Activated naive CD4-positive, alpha-beta T cell treated with anti-CD3 and anti-CD28 coated beads, Interleukin-2, amount 50 U/mL, for 72 hours (primary cell): ENCODE data around the gene HDGF. TPM values are rescaled to one million over a fixed set of nuclear protein-coding genes. Genes with fewer than 3 reads are reported as not detected.
A peak's percentile ranks its signal among the peaks of the same experiment; 100 is the strongest.

Experiments used
- ATAC-seq, 2 donors: fragments of 150-1000 bp; cut with Tn5 transposase; 2 replicates each; pipeline ENCODE4 v1.10.0; 2021; ENCODE audit warnings: mild to moderate bottlenecking in 2 of 2, moderate library complexity in 2 of 2
- DNase-seq, 2 donors: peaks; one replicate each; pipeline ENCODE4 v3.0.0; 2021 to 2022; ENCODE audit warnings: low spot score in 2 of 2
- H3K27ac Mint-ChIP-seq, 2 donors: one replicate each; pipeline ENCODE4 v1.8.0; 2022; ENCODE audit warnings: mild to moderate bottlenecking in 2 of 2, mixed read lengths in 2 of 2
- H3K36me3 Mint-ChIP-seq, 2 donors: one replicate each; pipeline ENCODE4 v1.8.0; 2022; ENCODE audit warnings: mixed read lengths in 2 of 2
- H3K9me3 Mint-ChIP-seq, 2 donors: one replicate each; pipeline ENCODE4 v1.8.0; 2022; ENCODE audit warnings: mixed read lengths in 2 of 2
- total RNA-seq, 2 donors: library from RNA; stranded (reverse); gene quantifications; one replicate each; pipeline ENCODE4 v1.2.3, GENCODE V29; 2022

Gene HDGF
- total RNA-seq, 2 donors from 2014 or later: 281 to 325 TPM

GRCh38 chr1:156717351-156717750 lies 34.1 kb downstream of the HDGF start:
- H3K36me3 Mint-ChIP-seq: no peaks in the 10 kb centered on the region
- DNase-seq: no peak
- no peak overlapping the region for H3K27ac Mint-ChIP-seq
- no peak for ATAC-seq
- no peaks in the 10 kb centered on the region for H3K9me3 Mint-ChIP-seq

DNA sequence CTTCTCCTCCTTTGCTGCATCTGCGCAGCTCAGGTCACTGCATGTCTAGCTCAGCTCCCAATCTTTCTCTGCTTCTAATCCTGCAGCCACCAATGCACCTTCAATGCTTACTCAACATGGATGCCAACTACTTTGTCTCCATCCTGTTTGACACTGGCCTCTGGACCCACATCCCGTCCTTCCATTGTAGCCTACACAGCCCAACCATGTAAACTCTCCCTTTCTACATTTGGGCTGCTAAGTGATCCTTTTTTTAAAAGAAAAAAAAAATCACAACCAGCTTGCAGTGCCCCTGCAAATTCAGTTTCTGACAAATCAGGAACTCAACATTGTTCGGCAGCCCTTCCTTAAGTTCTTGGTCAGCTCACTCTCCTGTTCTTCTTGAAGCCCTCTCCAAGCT lies 36.6 kb downstream of the HDGF start:
- Mint-ChIP-seq H3K36me3 (no peaks in the 10 kb centered on the region), H3K9me3 (no peaks in the 10 kb centered on the region), H3K27ac (peak overlapping the region in 1 of 2 donors; percentile 0)
- DNase-seq (no peak), ATAC-seq (no peak)

DNA sequence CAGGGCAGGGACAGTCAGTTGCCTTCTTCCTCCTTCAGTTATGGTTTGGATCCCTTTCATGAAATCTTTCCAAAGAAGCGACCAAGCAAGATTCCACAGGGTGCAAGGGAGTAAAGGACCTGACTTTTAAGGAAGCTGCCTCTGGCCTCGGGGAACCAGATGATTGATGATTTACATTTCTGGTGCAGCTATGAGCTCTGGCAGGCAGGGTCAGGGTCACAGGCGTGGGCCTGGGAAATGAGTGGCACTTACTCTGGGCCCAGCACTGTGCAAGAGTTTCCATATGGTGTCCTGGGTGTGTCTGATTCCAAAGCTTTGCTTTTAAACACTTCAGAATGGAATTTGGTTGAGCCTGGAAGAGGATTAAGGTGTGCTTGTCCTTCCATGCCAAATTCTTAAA lies 38.8 kb downstream of the HDGF start:
- DNase-seq (no peak), ATAC-seq (no peak)
- no peaks in the 10 kb centered on the region for H3K36me3 Mint-ChIP-seq
- no peaks in the 10 kb centered on the region for H3K9me3 Mint-ChIP-seq
- no peak overlapping the region for H3K27ac Mint-ChIP-seq

- Mint-ChIP-seq H3K36me3 (no peaks in the 10 kb centered on the region), H3K9me3 (no peaks in the 10 kb centered on the region), H3K27ac (no peak overlapping the region)
- no peak for ATAC-seq
- DNase-seq: no peak
Observed at GRCh38 chr1:156711011-156711817, 40.3 kb downstream of the HDGF start.

GRCh38 chr1:156709757-156710489 lies 41.6 kb downstream of the HDGF start:
- no peaks in the 10 kb centered on the region for H3K36me3 Mint-ChIP-seq
- DNase-seq (no peak), ATAC-seq (no peak)
- no peaks in the 10 kb centered on the region for H3K9me3 Mint-ChIP-seq
- no peak overlapping the region for H3K27ac Mint-ChIP-seq

DNA sequence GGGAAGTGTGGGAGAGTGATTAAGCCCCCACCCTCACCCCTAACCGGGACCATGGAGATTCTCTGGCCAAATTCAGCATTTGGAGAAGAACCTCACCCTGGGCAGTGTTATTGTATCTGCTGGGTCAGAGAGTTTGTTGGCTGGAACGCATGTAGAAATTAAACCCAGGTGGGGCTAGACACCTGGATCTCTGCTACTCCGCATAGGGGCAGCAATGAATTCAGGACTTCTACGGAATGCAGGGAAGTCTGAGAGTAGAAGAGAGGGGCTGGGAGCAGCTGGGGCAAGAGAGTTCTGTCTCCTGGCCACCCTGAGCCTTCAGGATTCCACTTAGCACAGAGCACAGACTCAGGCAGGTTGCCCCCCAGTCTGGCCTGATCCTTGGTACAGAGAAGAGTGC lies 42.4 kb downstream of the HDGF start:
- Mint-ChIP-seq H3K36me3 (no peaks in the 10 kb centered on the region), H3K9me3 (no peaks in the 10 kb centered on the region), H3K27ac (no peak overlapping the region)
- ATAC-seq (no peak), DNase-seq (no peak)

- ATAC-seq: no peak
- H3K27ac Mint-ChIP-seq: peak overlapping the region in 1 of 2 donors; percentile 23
- no peaks in the 10 kb centered on the region for H3K9me3 Mint-ChIP-seq
- H3K36me3 Mint-ChIP-seq: no peaks in the 10 kb centered on the region
- no peak for DNase-seq
Observed at GRCh38 chr1:156708218-156708661, 43.2 kb downstream of the HDGF start.

- Mint-ChIP-seq H3K36me3 (no peaks in the 10 kb centered on the region), H3K9me3 (no peaks in the 10 kb centered on the region), H3K27ac (no peak overlapping the region)
- DNase-seq (no peak), ATAC-seq (peak in 1 of 2 donors; percentile 52)
Observed at GRCh38 chr1:156707417-156708217, 43.9 kb downstream of the HDGF start.

- no peak for ATAC-seq
- Mint-ChIP-seq H3K36me3 (no peaks in the 10 kb centered on the region), H3K9me3 (no peaks in the 10 kb centered on the region), H3K27ac (no peak overlapping the region)
- DNase-seq: no peak
Observed at GRCh38 chr1:156706657-156707416, 44.6 kb downstream of the HDGF start.

GRCh38 chr1:156705918-156706656 lies 45.4 kb downstream of the HDGF start:
- Mint-ChIP-seq H3K27ac (peak overlapping the region; percentile 36 to 76), H3K36me3 (no peaks in the 10 kb centered on the region), H3K9me3 (no peaks in the 10 kb centered on the region)
- ATAC-seq: peak; percentile 64 to 82
- DNase-seq: peak; percentile 61 to 83

DNA sequence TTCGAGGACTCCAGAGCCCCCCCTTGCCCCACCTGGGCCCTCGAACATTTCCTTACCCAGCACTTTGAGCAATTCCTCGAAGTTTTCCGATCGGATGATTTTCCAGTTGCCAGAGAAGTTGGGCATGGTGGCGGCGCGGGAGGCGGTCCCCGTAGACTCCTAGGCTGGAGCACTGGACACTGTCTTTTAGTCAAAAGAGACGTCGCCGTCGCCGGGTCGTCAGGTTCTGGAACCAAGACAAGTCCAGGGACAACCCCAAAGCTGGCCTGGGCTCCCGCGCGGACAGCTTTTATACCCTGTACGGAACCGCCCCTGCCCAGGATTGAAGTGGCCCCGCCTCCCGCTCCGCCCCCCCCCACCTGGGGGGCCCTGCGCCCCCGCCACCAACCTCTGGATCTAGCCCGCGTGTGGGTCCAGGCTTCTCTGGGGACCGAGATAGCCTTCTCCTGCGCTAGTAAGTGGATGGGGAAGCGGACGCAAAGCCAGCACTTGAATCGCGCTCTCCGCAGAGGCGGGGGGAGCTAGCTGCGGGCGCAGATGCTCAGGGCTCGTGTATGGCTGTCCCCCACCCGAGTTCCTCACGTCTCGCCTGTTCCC lies 46.1 kb downstream of the HDGF start, which contains the start of gene CRABP2:
TSS of gene CRABP2 (minus strand) at position 263 of the 597 bp plus-strand sequence. CDS start at position 126, 137 bp downstream.
- no peaks in the 10 kb centered on the region for H3K9me3 Mint-ChIP-seq
- H3K27ac Mint-ChIP-seq: peak within 1 kb of the TSS; percentile 36 to 76
- DNase-seq: no peak

GRCh38 chr1:156704930-156705320 lies 46.5 kb downstream of the HDGF start:
- no peaks in the 10 kb centered on the region for H3K36me3 Mint-ChIP-seq
- ATAC-seq (peak; percentile 42 to 75), DNase-seq (peak in 1 of 2 donors; percentile 60)
- H3K27ac Mint-ChIP-seq: no peak overlapping the region
- H3K9me3 Mint-ChIP-seq: no peaks in the 10 kb centered on the region

More for the DNA sequence above, 46.1 kb downstream of the HDGF start, which contains the start of gene CRABP2:
- H3K36me3 Mint-ChIP-seq: no peaks in the 10 kb centered on the region
- ATAC-seq: peak; percentile 27 to 47

- DNase-seq (no peak), ATAC-seq (no peak)
- Mint-ChIP-seq H3K36me3 (no peaks in the 10 kb centered on the region), H3K9me3 (no peaks in the 10 kb centered on the region), H3K27ac (no peak overlapping the region)
Observed at GRCh38 chr1:156704166-156704711, 47.2 kb downstream of the HDGF start.

- H3K36me3 Mint-ChIP-seq: no peaks in the 10 kb centered on the region
- no peaks in the 10 kb centered on the region for H3K9me3 Mint-ChIP-seq
- no peak for DNase-seq
- H3K27ac Mint-ChIP-seq: no peak overlapping the region
- ATAC-seq: no peak
Observed at GRCh38 chr1:156703741-156704140, 47.7 kb downstream of the HDGF start.

DNA sequence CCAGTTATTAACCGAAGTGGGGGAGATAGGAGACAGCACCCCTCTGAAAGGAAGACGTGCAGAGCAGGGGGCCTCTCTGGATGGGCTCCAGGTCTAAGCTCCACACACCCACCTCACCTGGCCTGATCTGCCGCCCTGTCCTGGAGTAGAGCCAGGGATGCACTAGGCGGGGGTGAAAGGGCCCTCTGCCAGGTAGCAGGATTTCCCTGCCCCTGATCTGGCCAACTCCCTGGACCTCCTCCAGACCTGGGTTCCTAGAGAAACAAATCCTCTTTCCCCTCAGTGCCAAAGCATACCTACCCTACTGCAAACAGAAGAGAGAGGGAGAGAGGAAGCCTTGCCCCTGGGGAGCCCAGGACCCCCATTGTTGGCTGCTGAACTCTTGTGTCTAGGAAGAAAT lies 48.1 kb downstream of the HDGF start:
- ATAC-seq: no peak
- H3K36me3 Mint-ChIP-seq: no peaks in the 10 kb centered on the region
- DNase-seq: no peak
- no peak overlapping the region for H3K27ac Mint-ChIP-seq
- H3K9me3 Mint-ChIP-seq: no peaks in the 10 kb centered on the region
